GM12891 (cell line): ENCODE results near the gene RRBP1.

Source experiments
- POLR2A ChIP-seq: IDR thresholded peaks from 2 replicates; pipeline ENCODE4 v1.6.1; 2011; ENCODE audit warnings: low read depth, low read length, control low read depth
- POLR2AphosphoS5 ChIP-seq: IDR thresholded peaks from 2 replicates; pipeline ENCODE4 v1.6.1; 2011; ENCODE audit warnings: low read depth, low read length, control low read depth

DNA sequence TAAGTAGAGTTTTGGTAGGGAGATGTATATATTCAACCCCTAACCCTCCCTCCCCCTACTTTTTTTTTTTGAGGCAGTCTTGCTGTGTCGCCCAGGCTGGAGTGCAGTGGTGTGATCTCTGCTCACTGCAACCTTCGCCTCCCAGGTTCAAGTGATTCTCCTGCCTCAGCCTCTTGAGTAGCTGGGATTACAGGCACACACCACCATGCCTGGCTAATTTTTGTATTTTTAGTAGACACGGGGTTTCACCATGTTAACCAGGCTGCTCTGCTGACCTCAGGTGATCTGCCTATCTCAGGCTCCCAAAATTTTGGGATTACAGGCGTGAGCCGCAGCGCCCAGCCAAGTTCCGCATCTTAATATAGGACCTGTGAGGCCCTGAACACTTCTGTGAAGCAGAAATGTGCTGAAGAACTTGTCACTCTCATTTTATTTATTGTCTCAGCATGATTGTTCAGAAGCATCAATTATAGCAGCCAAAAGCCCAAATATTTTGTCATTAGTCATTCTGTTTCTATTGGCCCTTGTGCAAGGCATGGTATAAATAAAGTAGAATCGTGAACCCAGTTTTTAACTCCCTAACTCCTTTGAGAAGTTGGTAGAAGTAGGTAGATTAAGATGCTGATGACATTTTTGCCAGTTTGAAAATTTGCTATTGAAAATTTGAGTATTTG, 92.7 kb downstream of the RRBP1 start:
- TF ChIP-seq POLR2A, result no peak
- TF ChIP-seq POLR2AphosphoS5, result no peak
